Measurements from ENCODE around the gene PRKCE. TPM values are rescaled to one million over a fixed set of nuclear protein-coding genes. Genes with fewer than 3 reads are reported as not detected.

Gene PRKCE
- total and polyA plus RNA-seq, 2 of the 8 experiments (the other 6 are each of a cell fraction or from before 2014, with no cell fraction given) = 0.54 to 2.1 TPM

GRCh38 chr2:45922577-45922988 lies 271.1 kb downstream of the PRKCE start:
- Histone ChIP-seq H3K36me3 (ENCODE audit: control insufficient read depth in 2 of 4, insufficient read depth in 4 of 4, low read length in 3 of 4) (no peaks in the 10 kb centered on the region), H2BK15ac (ENCODE audit: low read length) (no peak overlapping the region), H3K4me2 (ENCODE audit: insufficient read depth in 1 of 2, low read depth in 2 of 2, low read length in 2 of 2) (no peak overlapping the region), H2BK120ac (replicated peaks; ENCODE audit: low read depth, low read length) (no peak overlapping the region), H3K4me1 (replicated peaks in 1 of 4; ENCODE audit: control insufficient read depth in 3 of 4, insufficient read depth in 4 of 4, low read length in 3 of 4) (no peaks in the 10 kb centered on the region; a peak in 1 of 7 replicates), H3K9me3 (ENCODE audit: insufficient read depth in 2 of 2, low read depth in 1 of 2, low read length in 1 of 2) (no peaks in the 10 kb centered on the region), H3K23ac (ENCODE audit: insufficient read length) (no peak overlapping the region), H2AK5ac (ENCODE audit: low read depth, low read length) (no peak overlapping the region), H3K56ac (replicated peaks; ENCODE audit: insufficient read length, low read depth, low read length) (no peak overlapping the region), H4K91ac (replicated peaks; ENCODE audit: insufficient read length, low read length) (no peak overlapping the region), H3K27ac (ENCODE audit: low read depth, low read length) (no peak overlapping the region), H4K8ac (ENCODE audit: extremely low read depth, insufficient read depth, low read length) (no peak overlapping the region), H2BK20ac (ENCODE audit: low read length) (no peak overlapping the region), H4K5ac (ENCODE audit: insufficient read length, low read depth, low read length) (no peak overlapping the region), H3K9ac (replicated peaks in 1 of 4; ENCODE audit: extremely low read depth in 1 of 4, low read depth in 3 of 4, low read length in 3 of 4) (no peak overlapping the region), H3K4me3 (ENCODE audit: extremely low read depth in 1 of 4, insufficient read depth in 2 of 4, low read depth in 3 of 4, low read length in 4 of 4) (no peak overlapping the region; a peak in 1 of 8 replicates), H3K27me3 (replicated peaks in 1 of 4; ENCODE audit: control insufficient read depth in 3 of 4, extremely low read depth in 1 of 4, insufficient read depth in 3 of 4, low read length in 3 of 4) (no peaks in the 10 kb centered on the region), H3K4ac (replicated peaks; ENCODE audit: insufficient read length, low read depth, low read length) (no peak overlapping the region), H3K18ac (ENCODE audit: extremely low read depth, low read length) (no peak overlapping the region), H2BK5ac (ENCODE audit: low read depth, low read length) (no peak overlapping the region), H3K79me1 (ENCODE audit: low read depth, low read length) (no peaks in the 10 kb centered on the region), H4K20me1 (replicated peaks in 1 of 2; ENCODE audit: control insufficient read depth in 1 of 2, insufficient read depth in 2 of 2, low read length in 2 of 2) (no peaks in the 10 kb centered on the region), H3K23me2 (ENCODE audit: low read depth, low read length) (peaks cover 2% of the 10 kb centered on the region; the same call in 1 of the 2 replicates), H2AFZ (ENCODE audit: low read length) (no peak overlapping the region), H2BK12ac (ENCODE audit: low read depth, low read length) (no peak overlapping the region), H3K79me2 (ENCODE audit: control insufficient read depth in 1 of 2, insufficient read depth in 2 of 2, low read length in 2 of 2) (no peaks in the 10 kb centered on the region), H3K14ac (ENCODE audit: insufficient read length) (no peak overlapping the region)
- ChIA-PET CTCF (ENCODE audit: partially characterized antibody) (interaction anchor here (0.8 to 1.2 kb wide), 2 partner anchors 16 to 192 kb away, joined by 3 read pairs; no protein-coding TSS in a partner anchor), POLR2A (ENCODE audit: partially characterized antibody) (no interaction called here)
- no peak for DNase-seq (ENCODE audit: low read depth in 1 of 2, low spot score in 2 of 2)
- no peak for FAIRE-seq
- WGBS, 2 experiments (ENCODE audit: extremely low coverage in 1 of 2, insufficient coverage in 1 of 2, insufficient read length in 1 of 2, insufficient replicate concordance in 2 of 2, low coverage in 1 of 2, low lambda C conversion rate in 2 of 2, missing lambda C conversion rate in 1 of 2) = 88% methylated on average over 7 of the region's 7 CpGs; no CpG with 5 or more reads in 1 of the 2 experiments
- no peak for TF ChIP-seq CTBP2 (IDR thresholded peaks at IDR 0.05; ENCODE audit: borderline replicate concordance, insufficient read depth, insufficient read length, low read length)
- no peak for TF ChIP-seq SAP30 (IDR thresholded peaks at IDR 0.05; ENCODE audit: insufficient read depth, insufficient replicate concordance, low read length)
- no peak for TF ChIP-seq CTCF (IDR thresholded peaks at IDR 0.05; ENCODE audit: control extremely low read depth in 1 of 3, insufficient read depth in 1 of 3, low read depth in 1 of 3, low read length in 3 of 3)
- no peak for TF ChIP-seq TBP (IDR thresholded peaks at IDR 0.05; ENCODE audit: low read depth, low read length)
- TF ChIP-seq POU5F1 (IDR thresholded peaks at IDR 0.05; ENCODE audit: low read depth, low read length) = no peak
